GM18511 (cell line): Measurements from ENCODE around the gene CERK.
"Not testable (repeated sequence)": the region's sequence is repeated elsewhere in the genome, so short reads cannot be mapped to it uniquely, and the experiment has no call there.

ENCODE experiments used
- ATAC-seq: cut with Tn5 transposase; IDR thresholded peaks from one replicate; pipeline ENCODE4 v1.9.1; 2021; ENCODE audit warnings: mild to moderate bottlenecking, moderate library complexity; ENCODE audit not compliant: unreplicated experiment

Gene CERK

GRCh38 chr22:46734213-46734722 lies 3.8 kb downstream of the CERK start:
- not testable (repeated sequence) for ATAC-seq

GRCh38 chr22:46732513-46732912 lies 5.5 kb downstream of the CERK start:
- no peak for ATAC-seq

GRCh38 chr22:46732041-46732379 lies 6.0 kb downstream of the CERK start:
- ATAC-seq = no peak

- ATAC-seq = no peak
Observed at GRCh38 chr22:46731246-46732040, 6.6 kb downstream of the CERK start.

- ATAC-seq = no peak
Observed at GRCh38 chr22:46730568-46731245, 7.3 kb downstream of the CERK start.

- no peak for ATAC-seq
Observed at GRCh38 chr22:46728470-46728869, 9.6 kb downstream of the CERK start.

- ATAC-seq = no peak
Observed at GRCh38 chr22:46727813-46728364, 10.2 kb downstream of the CERK start.

GRCh38 chr22:46726986-46727317 lies 11.1 kb downstream of the CERK start:
- ATAC-seq = no peak

GRCh38 chr22:46726066-46726985 lies 11.7 kb downstream of the CERK start:
- no peak for ATAC-seq

- ATAC-seq = no peak
Observed at GRCh38 chr22:46725096-46725495, 13.0 kb downstream of the CERK start.

GRCh38 chr22:46723882-46724281 lies 14.2 kb downstream of the CERK start:
- no peak for ATAC-seq

- ATAC-seq = no peak
Observed at GRCh38 chr22:46721501-46722085, 16.5 kb downstream of the CERK start.

GRCh38 chr22:46719921-46720320 lies 18.1 kb downstream of the CERK start:
- no peak for ATAC-seq

- no peak for ATAC-seq
Observed at GRCh38 chr22:46714550-46714949, 23.5 kb downstream of the CERK start.

- no peak for ATAC-seq
Observed at GRCh38 chr22:46712288-46712687, 25.8 kb downstream of the CERK start.

GRCh38 chr22:46710806-46711205 lies 27.2 kb downstream of the CERK start:
- no peak for ATAC-seq

- no peak for ATAC-seq
Observed at GRCh38 chr22:46708766-46709330, 29.2 kb downstream of the CERK start.

- ATAC-seq = no peak
Observed at GRCh38 chr22:46707827-46708570, 30.1 kb downstream of the CERK start.

- ATAC-seq = no peak
Observed at GRCh38 chr22:46707305-46707704, 30.7 kb downstream of the CERK start.

- no peak for ATAC-seq
Observed at GRCh38 chr22:46706060-46706459, 32.0 kb downstream of the CERK start.
